Measurements from ENCODE around the gene PRRT3. TPM values are rescaled to one million over a fixed set of nuclear protein-coding genes. Genes with fewer than 3 reads are reported as not detected.
"Not testable (repeated sequence)": the region's sequence is repeated elsewhere in the genome, so short reads cannot be mapped to it uniquely, and the experiment has no call there.

The PRRT3 gene
- total RNA-seq, 2 donors from 2014 or later: 1.1 to 1.2 TPM

- ATAC-seq (no peak), DNase-seq (no peak)
- intact Hi-C loops (cut with DNase I, micrococcal nuclease): no loop called here
Measured at GRCh38 chr3:9908286-9908685, 43.9 kb downstream of the PRRT3 start.

- ATAC-seq: no peak
- intact Hi-C loops (cut with DNase I, micrococcal nuclease): no loop called here
- DNase-seq: no peak
Measured at GRCh38 chr3:9906480-9906879, 45.7 kb downstream of the PRRT3 start.

- ATAC-seq (no peak), DNase-seq (peak in 1 of 2 donors; percentile 41)
- intact Hi-C loops (cut with DNase I, micrococcal nuclease): no loop called here
Measured at GRCh38 chr3:9903904-9904303, 48.3 kb downstream of the PRRT3 start.

GRCh38 chr3:9903238-9903624 lies 49.0 kb downstream of the PRRT3 start:
- peak; percentile 7 for ATAC-seq
- intact Hi-C loops (cut with DNase I, micrococcal nuclease): no loop called here
- no peak for DNase-seq

GRCh38 chr3:9902372-9903237 lies 49.6 kb downstream of the PRRT3 start, which contains the start of gene IL17RE:
Gene IL17RE (plus strand): TSS chr3:9902848. CDS start chr3:9902933, 85 bp downstream.
- intact Hi-C loops (cut with DNase I, micrococcal nuclease): no loop called here
- ATAC-seq: peak; percentile 54

GRCh38 chr3:9901967-9902366 lies 50.2 kb downstream of the PRRT3 start:
- intact Hi-C loops (cut with DNase I, micrococcal nuclease): no loop called here
- no peak for ATAC-seq
- DNase-seq: peak in 1 of 2 donors; percentile 27

More at GRCh38 chr3:9902372-9903237, 49.6 kb downstream of the PRRT3 start, which contains the start of gene IL17RE:
- DNase-seq: peak; percentile 80 to 84

- ATAC-seq (peak; percentile 47), DNase-seq (peak; percentile 31 to 70)
- intact Hi-C loops (cut with DNase I, micrococcal nuclease): not testable (repeated sequence)
Measured at GRCh38 chr3:9900965-9901415, 51.2 kb downstream of the PRRT3 start.

GRCh38 chr3:9899289-9899791 lies 52.9 kb downstream of the PRRT3 start:
- intact Hi-C loops (cut with DNase I, micrococcal nuclease): no loop called here
- no peak for DNase-seq
- no peak for ATAC-seq

- peak; percentile 35 for ATAC-seq
- DNase-seq: peak; percentile 59 to 75
Measured at GRCh38 chr3:9898467-9899241, 53.6 kb downstream of the PRRT3 start.

GRCh38 chr3:9897408-9898372 lies 54.5 kb downstream of the PRRT3 start:
- DNase-seq: peak; percentile 58 to 83
- intact Hi-C loops (cut with DNase I, micrococcal nuclease): no loop called here
- ATAC-seq: peak; percentile 70

More at GRCh38 chr3:9898467-9899241, 53.6 kb downstream of the PRRT3 start:
- intact Hi-C loops (cut with DNase I, micrococcal nuclease): no loop called here

GRCh38 chr3:9896755-9897407 lies 55.3 kb downstream of the PRRT3 start:
- intact Hi-C loops (cut with DNase I, micrococcal nuclease); ATAC-seq; DNase-seq: not testable (repeated sequence)

- ATAC-seq; DNase-seq; intact Hi-C loops (cut with DNase I, micrococcal nuclease): not testable (repeated sequence)
Measured at GRCh38 chr3:9895715-9896114, 56.5 kb downstream of the PRRT3 start.

Other genes with a start within 250 kb of the PRRT3 start
- gene CPNE9, start 248.6 kb downstream of the PRRT3 start, total RNA-seq: not detected
- 10 to 100 TPM; 14.0 to 15.9 TPM for gene BRPF1, start 220.7 kb downstream of the PRRT3 start, total RNA-seq
- gene OGG1, start 202.5 kb downstream of the PRRT3 start, total RNA-seq: 10 to 100 TPM; 23.8 to 25.0 TPM
- 10 to 100 TPM in 1 of 2 donors, 1 to 10 TPM in 1; 8.2 to 10.9 TPM for gene CAMK1, start 182.5 kb downstream of the PRRT3 start, total RNA-seq
- 10 to 100 TPM; 54.1 to 67.0 TPM for gene TADA3, start 159.9 kb downstream of the PRRT3 start, total RNA-seq
- 100 to 1,000 TPM; 215 to 222 TPM for gene ARPC4, start 159.3 kb downstream of the PRRT3 start, total RNA-seq
- gene TTLL3, start 142.1 kb downstream of the PRRT3 start, total RNA-seq: 10 to 100 TPM; 40.2 to 47.1 TPM
- 10 to 100 TPM; 27.3 to 29.9 TPM for gene RPUSD3, start 108.4 kb downstream of the PRRT3 start, total RNA-seq
- 10 to 100 TPM; 24.6 to 26.2 TPM for gene CIDEC, start 72.2 kb downstream of the PRRT3 start, total RNA-seq
- 10 to 100 TPM; 40.9 to 41.7 TPM for gene JAGN1, start 61.8 kb downstream of the PRRT3 start, total RNA-seq
- gene IL17RE, start 49.6 kb downstream of the PRRT3 start, total RNA-seq: 10 to 100 TPM; 87.3 to 88.7 TPM
- 10 to 100 TPM; 33.4 to 37.8 TPM for gene IL17RC, start 35.3 kb downstream of the PRRT3 start, total RNA-seq
- gene CRELD1, start 18.6 kb downstream of the PRRT3 start, total RNA-seq: 10 to 100 TPM; 18.8 to 23.8 TPM
- 10 to 100 TPM; 82.5 to 88.5 TPM for gene EMC3, start 34.4 kb upstream of the PRRT3 start, total RNA-seq
- gene FANCD2, start 74.0 kb upstream of the PRRT3 start, total RNA-seq: 10 to 100 TPM in 1 of 2 donors, 1 to 10 TPM in 1; 5.1 to 10.0 TPM
- not detected for gene FANCD2OS, start 155.8 kb upstream of the PRRT3 start, total RNA-seq
- 10 to 100 TPM; 79.7 to 84.8 TPM for gene BRK1, start 163.3 kb upstream of the PRRT3 start, total RNA-seq
- 10 to 100 TPM; 36.4 to 37.6 TPM for gene VHL, start 189.4 kb upstream of the PRRT3 start, total RNA-seq
- 1 to 10 TPM; 1.7 to 3.4 TPM for gene IRAK2, start 212.5 kb upstream of the PRRT3 start, total RNA-seq

Measured in left colon (tissue), 2 donors.